Activated CD4-positive, alpha-beta T cell treated with anti-CD3 and anti-CD28 coated beads, Interleukin-2, Interleukin-6, amounts not matched to agents 100 ng/mL and 50 ng/mL, durations not matched to agents 16 hours and 8 hours (primary cell): ENCODE measurements around the gene RALBP1.

Experiments
- DNase-seq: peaks from one replicate; pipeline ENCODE4 v3.0.0-alpha.2; 2020

Gene RALBP1

GRCh38 chr18:9513971-9514512 lies 38.7 kb downstream of the RALBP1 start:
- no peak for DNase-seq

- DNase-seq: peak; percentile 51
These were observed 41.2 kb downstream of the RALBP1 start for GRCh38 chr18:9516437-9517064.

GRCh38 chr18:9517869-9518268 lies 42.6 kb downstream of the RALBP1 start:
- DNase-seq: peak; percentile 11

GRCh38 chr18:9519399-9519798 lies 44.1 kb downstream of the RALBP1 start:
- DNase-seq: no peak

- no peak for DNase-seq
These were observed 45.4 kb downstream of the RALBP1 start for GRCh38 chr18:9520666-9521065.

GRCh38 chr18:9521770-9522169 lies 46.5 kb downstream of the RALBP1 start:
- DNase-seq: no peak

GRCh38 chr18:9522952-9523351 lies 47.6 kb downstream of the RALBP1 start:
- DNase-seq: no peak

- no peak for DNase-seq
These were observed 51.1 kb downstream of the RALBP1 start for GRCh38 chr18:9526458-9526857.

- DNase-seq: no peak
These were observed 55.1 kb downstream of the RALBP1 start for GRCh38 chr18:9530226-9531009.

- DNase-seq: no peak
These were observed 56.6 kb downstream of the RALBP1 start for GRCh38 chr18:9531791-9532410.

GRCh38 chr18:9534844-9535243 lies 59.5 kb downstream of the RALBP1 start:
- no peak for DNase-seq

GRCh38 chr18:9535430-9535991 lies 60.2 kb downstream of the RALBP1 start:
- DNase-seq: no peak

- DNase-seq: no peak
These were observed 61.2 kb downstream of the RALBP1 start for GRCh38 chr18:9536354-9537152.

GRCh38 chr18:9537677-9538076 lies 62.4 kb downstream of the RALBP1 start:
- DNase-seq: no peak

- DNase-seq: no peak
These were observed 64.0 kb downstream of the RALBP1 start for GRCh38 chr18:9539283-9539682.

GRCh38 chr18:9539938-9540337 lies 64.6 kb downstream of the RALBP1 start:
- no peak for DNase-seq

GRCh38 chr18:9542924-9543323 lies 67.6 kb downstream of the RALBP1 start:
- DNase-seq: no peak

- DNase-seq: no peak
These were observed 69.7 kb downstream of the RALBP1 start for GRCh38 chr18:9545029-9545428.

- DNase-seq: no peak
These were observed 71.2 kb downstream of the RALBP1 start for GRCh38 chr18:9546468-9546867.

GRCh38 chr18:9547782-9548181 lies 72.5 kb downstream of the RALBP1 start:
- no peak for DNase-seq

GRCh38 chr18:9549405-9549804 lies 74.1 kb downstream of the RALBP1 start:
- DNase-seq: peak; percentile 5

- no peak for DNase-seq
These were observed 75.1 kb downstream of the RALBP1 start for GRCh38 chr18:9550429-9550828.

- DNase-seq: no peak
These were observed 76.9 kb downstream of the RALBP1 start for GRCh38 chr18:9552191-9552590.
